Mesenchymal stem cell (in vitro differentiated cells and primary cell): ENCODE data around the gene BCL7A.

Experiments used
- DNase-seq: peaks from one replicate; pipeline ENCODE4 v3.0.0-alpha.2; 2013
- H2AFZ ChIP-seq: one replicate; pipeline ENCODE4 v1.6.1; 2013; ENCODE audit warnings: low read depth, mild to moderate bottlenecking, control low read depth, inconsistent platforms, low read length, moderate library complexity
- H2AK5ac ChIP-seq: 2 replicates; pipeline ENCODE4 v1.6.1; 2013; ENCODE audit warnings: low read length, moderate library complexity, mild to moderate bottlenecking, inconsistent platforms; ENCODE audit not compliant: severe bottlenecking
- H2BK120ac ChIP-seq: one replicate; pipeline ENCODE4 v1.6.1; 2013; ENCODE audit warnings: low read depth, mild to moderate bottlenecking, inconsistent platforms, low read length, moderate library complexity
- H2BK12ac ChIP-seq, 2 experiments: one replicate each; pipeline ENCODE4 v1.6.1; 2013; ENCODE audit warnings: inconsistent platforms in 2 of 2, low read length in 2 of 2, mild to moderate bottlenecking in 2 of 2, moderate library complexity in 2 of 2, control low read depth in 1 of 2
- H2BK15ac ChIP-seq: one replicate; pipeline ENCODE4 v1.6.1; 2013; ENCODE audit warnings: mild to moderate bottlenecking, low read depth, inconsistent platforms; ENCODE audit not compliant: poor library complexity, severe bottlenecking
- H2BK5ac ChIP-seq: 2 replicates; pipeline ENCODE4 v1.6.1; 2013; ENCODE audit warnings: low read depth, mild to moderate bottlenecking, low read length, control low read depth, inconsistent platforms; ENCODE audit not compliant: poor library complexity, severe bottlenecking
- H3K14ac ChIP-seq, 2 experiments: one replicate each; pipeline ENCODE4 v1.6.1; 2013; ENCODE audit warnings: inconsistent platforms in 2 of 2, low read length in 2 of 2, control low read depth in 1 of 2, mild to moderate bottlenecking in 1 of 2, moderate library complexity in 1 of 2
- H3K18ac ChIP-seq, 2 experiments: one replicate each; pipeline ENCODE4 v1.6.1; 2013; ENCODE audit warnings: inconsistent platforms in 2 of 2, low read length in 2 of 2, control low read depth in 1 of 2, low read depth in 1 of 2, mild to moderate bottlenecking in 1 of 2
- H3K23ac ChIP-seq, 2 experiments: one replicate each; pipeline ENCODE4 v1.6.1; 2013; ENCODE audit warnings: inconsistent platforms in 2 of 2, low read length in 2 of 2, mild to moderate bottlenecking in 2 of 2, moderate library complexity in 2 of 2, control low read depth in 1 of 2
- H3K27ac ChIP-seq: 2 replicates; pipeline ENCODE4 v1.5.1; 2013; ENCODE audit warnings: mild to moderate bottlenecking, moderate library complexity, low read length, control low read depth, inconsistent platforms; ENCODE audit not compliant: poor library complexity, severe bottlenecking
- H3K27me3 ChIP-seq, 2 experiments: 2 replicates each; pipeline versions ENCODE4 v1.6.1 to v1.7.0; 2013; ENCODE audit warnings: low read length in 2 of 2, mild to moderate bottlenecking in 2 of 2, moderate library complexity in 2 of 2, control low read depth in 1 of 2, inconsistent platforms in 1 of 2; ENCODE audit not compliant: control insufficient read depth in 1 of 2, insufficient read depth in 1 of 2
- H3K36me3 ChIP-seq, 2 experiments: 2 replicates each; pipeline versions ENCODE4 v1.6.1 to v1.7.0; 2013; ENCODE audit warnings: low read length in 2 of 2, control low read depth in 1 of 2, inconsistent platforms in 1 of 2, low read depth in 1 of 2, mild to moderate bottlenecking in 1 of 2; ENCODE audit not compliant: insufficient read depth in 2 of 2, control insufficient read depth in 1 of 2
- H3K4ac ChIP-seq, 2 experiments: one replicate each; pipeline ENCODE4 v1.6.1; 2013; ENCODE audit warnings: inconsistent platforms in 2 of 2, low read length in 2 of 2, mild to moderate bottlenecking in 2 of 2, moderate library complexity in 2 of 2, control low read depth in 1 of 2, low read depth in 1 of 2
- H3K4me1 ChIP-seq: 2 replicates; pipeline ENCODE4 v1.6.1; 2013; ENCODE audit warnings: low read depth, low read length, control low read depth; ENCODE audit not compliant: control insufficient read depth, insufficient read depth
- H3K4me2 ChIP-seq: 2 replicates; pipeline ENCODE4 v1.6.1; 2013; ENCODE audit warnings: low read length, mild to moderate bottlenecking, inconsistent platforms; ENCODE audit not compliant: poor library complexity, severe bottlenecking
- H3K4me3 ChIP-seq, 2 experiments: 2 replicates each; pipeline versions ENCODE4 v1.5.1 to v1.7.0; 2013; ENCODE audit warnings: low read length in 2 of 2, mild to moderate bottlenecking in 2 of 2, control low read depth in 1 of 2, low read depth in 1 of 2; ENCODE audit not compliant: insufficient read depth in 1 of 2
- H3K79me1 ChIP-seq: replicated peaks from 2 replicates; pipeline ENCODE4 v1.6.1; 2013; ENCODE audit warnings: mild to moderate bottlenecking, control low read depth, low read length, inconsistent platforms; ENCODE audit not compliant: poor library complexity, severe bottlenecking
- H3K9ac ChIP-seq: 2 replicates; pipeline ENCODE4 v1.7.0; 2013; ENCODE audit warnings: mild to moderate bottlenecking, low read length, moderate library complexity
- H3K9me3 ChIP-seq: 2 replicates; pipeline ENCODE4 v1.7.0; 2013; ENCODE audit warnings: mild to moderate bottlenecking, low read length; ENCODE audit not compliant: control insufficient read depth
- H4K8ac ChIP-seq: one replicate; pipeline ENCODE4 v1.6.1; 2013; ENCODE audit warnings: inconsistent platforms, mild to moderate bottlenecking, low read length, moderate library complexity
- H4K91ac ChIP-seq: one replicate; pipeline ENCODE4 v1.6.1; 2013; ENCODE audit warnings: mild to moderate bottlenecking, low read length, inconsistent platforms
- WGBS: methylation state at CpG from one replicate; pipeline ENCODE4 v1.1.7; 2013; ENCODE audit warnings: mixed read lengths; 5-methylcytosine and 5-hydroxymethylcytosine counted together

Gene BCL7A

GRCh38 chr12:122024132-122024785 is 2.6 kb downstream of the BCL7A start:
- H2BK15ac ChIP-seq: no peak overlapping the region
- 92% methylated on average over 16 of the region's 16 CpGs for WGBS
- peak overlapping the region; percentile 95 for H3K27ac ChIP-seq
- H3K9me3 ChIP-seq: no peaks in the 10 kb centered on the region
- peak overlapping the region in 1 of 2 experiments; percentile 34 for H3K4ac ChIP-seq
- DNase-seq: peak; percentile 25
- H3K14ac ChIP-seq: no peak overlapping the region
- H4K91ac ChIP-seq: no peak overlapping the region
- H2BK5ac ChIP-seq: peak overlapping the region; percentile 82
- H3K27me3 ChIP-seq: peaks cover 0 to 9% of the 10 kb centered on the region in 2 experiments
- H4K8ac ChIP-seq: no peak overlapping the region
- H3K18ac ChIP-seq: peak overlapping the region in 1 of 2 experiments; percentile 56
- H3K36me3 ChIP-seq: no peaks in the 10 kb centered on the region
- H3K4me3 ChIP-seq: peak overlapping the region; percentile 2 to 79
- H3K4me1 ChIP-seq: peaks cover 34% of the 10 kb centered on the region
- H3K79me1 ChIP-seq: peaks cover 28% of the 10 kb centered on the region
- H3K23ac ChIP-seq: peak overlapping the region in 1 of 2 experiments; percentile 40
- peak overlapping the region; percentile 98 for H2AK5ac ChIP-seq
- H2AFZ ChIP-seq: no peak overlapping the region
- H3K9ac ChIP-seq: no peak overlapping the region
- no peak overlapping the region for H2BK120ac ChIP-seq
- H2BK12ac ChIP-seq: peak overlapping the region in 1 of 2 experiments; percentile 63
- H3K4me2 ChIP-seq: peak overlapping the region; percentile 95

GRCh38 chr12:122026706-122027333 is 5.1 kb downstream of the BCL7A start:
- H3K9ac ChIP-seq: no peak overlapping the region
- peak overlapping the region; percentile 8 for H4K8ac ChIP-seq
- H3K4me1 ChIP-seq: peaks cover 44% of the 10 kb centered on the region
- H3K27ac ChIP-seq: no peak overlapping the region
- no peak overlapping the region for H2BK15ac ChIP-seq
- no peak overlapping the region for H3K18ac ChIP-seq
- no peak overlapping the region for H2BK120ac ChIP-seq
- no peak overlapping the region for H3K23ac ChIP-seq
- no peaks in the 10 kb centered on the region for H3K9me3 ChIP-seq
- H2BK5ac ChIP-seq: no peak overlapping the region
- peaks cover 0 to 14% of the 10 kb centered on the region in 2 experiments for H3K36me3 ChIP-seq
- H2AFZ ChIP-seq: no peak overlapping the region
- no peak overlapping the region for H3K4ac ChIP-seq
- peak overlapping the region; percentile 15 for H4K91ac ChIP-seq
- H3K27me3 ChIP-seq: no peaks in the 10 kb centered on the region
- no peak for DNase-seq
- H3K14ac ChIP-seq: no peak overlapping the region
- WGBS: 99% methylated on average over 6 of the region's 7 CpGs
- peak overlapping the region; percentile 98 for H2AK5ac ChIP-seq
- H3K4me3 ChIP-seq: no peak overlapping the region
- no peak overlapping the region for H3K4me2 ChIP-seq
- H3K79me1 ChIP-seq: peaks cover 41% of the 10 kb centered on the region
- peak overlapping the region in 1 of 2 experiments; percentile 56 for H2BK12ac ChIP-seq

DNA sequence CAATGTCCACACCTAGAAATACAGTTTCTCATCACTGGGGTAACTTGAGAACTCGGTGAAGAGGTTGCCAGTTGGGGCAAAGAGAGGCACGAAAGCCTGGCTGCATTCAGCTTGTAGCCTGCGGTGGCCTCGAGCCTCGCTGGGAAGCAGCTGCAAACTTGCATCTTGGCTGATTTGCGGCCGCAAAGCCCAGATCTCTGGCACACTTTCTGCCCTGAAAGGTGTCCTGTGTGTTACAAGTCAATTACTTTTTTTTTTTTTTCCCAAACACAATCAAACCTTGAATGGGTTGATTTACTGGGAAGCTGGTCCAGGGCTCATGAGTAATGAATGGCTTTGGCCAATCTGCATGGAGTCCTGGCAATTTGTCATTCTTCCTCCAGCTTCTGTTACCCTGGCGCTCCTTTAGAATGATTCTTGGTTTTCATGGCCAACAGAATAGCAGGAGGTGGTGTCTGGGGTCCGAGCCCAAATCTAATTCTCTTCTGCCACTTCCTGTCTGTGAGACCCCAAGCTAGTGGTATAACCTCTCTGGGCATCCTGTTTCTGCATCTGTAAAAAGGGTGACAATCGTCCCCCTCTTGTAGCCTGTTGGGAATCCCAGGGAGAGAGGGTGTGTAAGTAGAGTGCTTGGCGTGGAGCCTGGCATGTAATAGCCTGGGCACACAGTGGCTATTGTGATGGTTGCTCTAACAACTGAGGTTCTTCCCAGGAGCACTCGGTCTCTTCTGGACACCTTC is 6.7 kb downstream of the BCL7A start:
- Histone ChIP-seq H4K91ac (no peak overlapping the region), H3K27ac (no peak overlapping the region), H3K27me3 (no peaks in the 10 kb centered on the region), H3K4ac (peak overlapping the region in 1 of 2 experiments; percentile 6), H3K9me3 (no peaks in the 10 kb centered on the region), H2AK5ac (peak overlapping the region; percentile 61), H3K4me2 (no peak overlapping the region), H3K23ac (no peak overlapping the region), H3K4me1 (peaks cover 43% of the 10 kb centered on the region), H3K4me3 (no peak overlapping the region), H2BK120ac (no peak overlapping the region), H2BK15ac (peak overlapping the region; percentile 34), H2AFZ (no peak overlapping the region), H3K9ac (no peak overlapping the region), H3K79me1 (peaks cover 48% of the 10 kb centered on the region), H3K36me3 (peaks cover 0 to 16% of the 10 kb centered on the region in 2 experiments), H3K18ac (no peak overlapping the region), H2BK5ac (no peak overlapping the region), H3K14ac (no peak overlapping the region), H4K8ac (no peak overlapping the region), H2BK12ac (no peak overlapping the region)
- WGBS: 92% methylated on average over 11 of the region's 12 CpGs
- no peak for DNase-seq
